Body of pancreas (tissue), 4 donors: ENCODE measurements around the gene MDM1.

ENCODE experiments used
- CTCF ChIP-seq, 7 experiments: fragments of 450-650 bp in 4 of 7; fragments of 200-600 bp in 3 of 7; sonication (generic) in 3 of 7; IDR thresholded peaks; one replicate each; pipeline ENCODE4 v1.5.1; 2016 to 2019; ENCODE audit warnings: antibody characterized with exemption in 7 of 7
- POLR2A ChIP-seq, 3 donors: fragments of 450-650 bp; IDR thresholded peaks; one replicate each; pipeline ENCODE4 v1.6.1; 2016; ENCODE audit warnings: antibody characterized with exemption in 3 of 3, mild to moderate bottlenecking in 2 of 3

GRCh38 chr12:68376901-68377300 is 44.7 kb upstream of the MDM1 start:
- TF ChIP-seq CTCF (IDR thresholded peaks at IDR 0.05) (no peak), POLR2A (IDR thresholded peaks at IDR 0.05) (no peak)
